ENCODE measurements around the gene S100A6.

Gene S100A6

GRCh38 chr1:153493343-153493960 is 42.3 kb downstream of the S100A6 start:
- peak; percentile 18 to 46 for DNase-seq

GRCh38 chr1:153490272-153491051 is 45.3 kb downstream of the S100A6 start:
- peak; percentile 84 to 93 for DNase-seq

DNA sequence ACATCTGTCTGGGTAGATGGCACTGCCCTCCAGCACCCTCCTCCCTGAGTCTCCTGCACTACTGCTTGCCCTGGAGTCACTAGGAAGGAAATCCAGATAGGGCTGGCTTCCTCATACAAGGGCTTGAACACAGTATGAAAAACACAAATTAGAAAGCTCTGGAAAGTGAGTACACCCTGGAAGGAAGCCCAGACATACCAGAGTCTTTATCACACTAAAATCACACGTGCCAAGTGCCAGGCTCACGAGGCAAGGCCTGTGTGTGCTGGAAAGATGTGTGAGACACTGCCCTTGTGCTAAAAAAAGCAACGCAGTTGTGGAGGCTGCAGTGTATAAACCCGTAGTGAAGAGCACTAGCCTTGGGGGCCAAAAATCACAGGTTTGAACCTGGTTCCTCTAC is 47.1 kb downstream of the S100A6 start:
- DNase-seq: no peak

GRCh38 chr1:153487707-153488106 is 48.1 kb downstream of the S100A6 start:
- no peak for DNase-seq

- peak; percentile 95 to 98 for DNase-seq
Measured at GRCh38 chr1:153485863-153486262, 49.9 kb downstream of the S100A6 start.
